GM19023 (cell line): ENCODE results near the gene FBXW11.

Source experiments
- ATAC-seq: cut with Tn5 transposase; IDR thresholded peaks from one replicate; pipeline ENCODE4 v1.9.1; 2021; ENCODE audit warnings: mild to moderate bottlenecking, moderate library complexity; ENCODE audit not compliant: unreplicated experiment

FBXW11 gene

GRCh38 chr5:171813813-171814490, 192.5 kb downstream of the FBXW11 start:
- no peak for ATAC-seq

- no peak for ATAC-seq
Measured at GRCh38 chr5:171813270-171813669, 193.2 kb downstream of the FBXW11 start.
